OCI-LY1 (cell line): ENCODE data around the gene CBLB.

Experiments used
- H2AFZ ChIP-seq: fragments of 200-600 bp; sonication (generic), shearing (Covaris generic); 2 replicates; pipeline ENCODE4 v1.6.0; 2014; ENCODE audit warnings: antibody characterized with exemption, mild to moderate bottlenecking, low read length
- H3F3A ChIP-seq: fragments of 200-600 bp; sonication (generic), shearing (Covaris generic); 2 replicates; pipeline ENCODE4 v1.6.0; 2014; ENCODE audit warnings: mild to moderate bottlenecking, antibody characterized with exemption, low read length, moderate library complexity; ENCODE audit not compliant: insufficient read depth
- H3K27ac ChIP-seq: fragments of 200-600 bp; sonication (generic); 2 replicates; pipeline ENCODE4 v1.5.1; 2014; ENCODE audit warnings: low read length, mixed run types, mild to moderate bottlenecking, low read depth; ENCODE audit not compliant: poor library complexity, severe bottlenecking
- H3K27me3 ChIP-seq: fragments of 200-600 bp; sonication (generic); 2 replicates; pipeline ENCODE4 v1.6.0; 2014; ENCODE audit warnings: antibody characterized with exemption, mild to moderate bottlenecking, low read length, moderate library complexity; ENCODE audit not compliant: insufficient read depth
- H3K36me3 ChIP-seq: fragments of 200-600 bp; sonication (generic); 2 replicates; pipeline ENCODE4 v1.6.1; 2014; ENCODE audit warnings: mild to moderate bottlenecking, antibody characterized with exemption, low read length, moderate library complexity, mixed read lengths; ENCODE audit not compliant: insufficient read depth
- H3K4me1 ChIP-seq: fragments of 200-600 bp; sonication (generic); 2 replicates; pipeline ENCODE4 v1.5.1; 2014; ENCODE audit warnings: mild to moderate bottlenecking, low read length, moderate library complexity; ENCODE audit not compliant: insufficient read depth, severe bottlenecking
- H3K4me2 ChIP-seq: fragments of 200-600 bp; sonication (generic), shearing (Covaris generic); 2 replicates; pipeline ENCODE4 v1.6.1; 2014; ENCODE audit warnings: low read length
- H3K4me3 ChIP-seq: fragments of 200-600 bp; sonication (generic); 2 replicates; pipeline ENCODE4 v1.5.1; 2014; ENCODE audit warnings: low read length, low read depth, mild to moderate bottlenecking, mixed read lengths; ENCODE audit not compliant: poor library complexity, severe bottlenecking
- H3K79me2 ChIP-seq: fragments of 200-600 bp; shearing (Covaris generic); 2 replicates; pipeline ENCODE4 v1.6.1; 2016; ENCODE audit warnings: mixed run types, low read length, mixed read lengths; ENCODE audit not compliant: insufficient read depth
- H3K9ac ChIP-seq: fragments of 200-600 bp; sonication (generic), shearing (Covaris generic); 2 replicates; pipeline ENCODE4 v1.6.1; 2014; ENCODE audit warnings: mild to moderate bottlenecking, low read length, mixed read lengths
- H3K9me2 ChIP-seq: fragments of 200-600 bp; sonication (generic), shearing (Covaris generic); 2 replicates; pipeline ENCODE4 v1.6.1; 2014; ENCODE audit warnings: low read depth, mild to moderate bottlenecking, low read length, mixed read lengths
- H3K9me3 ChIP-seq: fragments of 200-600 bp; shearing (Covaris generic); 2 replicates; pipeline ENCODE4 v1.6.1; 2014; ENCODE audit warnings: low read length, mixed read lengths
- H4K20me1 ChIP-seq: fragments of 200-600 bp; sonication (generic), shearing (Covaris generic); 2 replicates; pipeline ENCODE4 v1.6.0; 2016; ENCODE audit warnings: mild to moderate bottlenecking, low read length; ENCODE audit not compliant: insufficient read depth
- EZH2 ChIP-seq: fragments of 200-600 bp; sonication (generic), shearing (Covaris generic); IDR thresholded peaks from 2 replicates; pipeline ENCODE4 v1.8.0; 2017; ENCODE audit warnings: borderline replicate concordance, mixed run types, mild to moderate bottlenecking, antibody characterized with exemption, low read length, moderate library complexity, mixed read lengths
- TF ChIP-seq, protein P1 (sequence below): fragments of 200-600 bp; sonication (generic), shearing (Covaris generic); IDR thresholded peaks from 2 replicates; pipeline ENCODE4 v1.5.1; 2017; ENCODE audit warnings: mild to moderate bottlenecking, antibody characterized with exemption, low read length, moderate library complexity, mixed read lengths

The CBLB gene

DNA sequence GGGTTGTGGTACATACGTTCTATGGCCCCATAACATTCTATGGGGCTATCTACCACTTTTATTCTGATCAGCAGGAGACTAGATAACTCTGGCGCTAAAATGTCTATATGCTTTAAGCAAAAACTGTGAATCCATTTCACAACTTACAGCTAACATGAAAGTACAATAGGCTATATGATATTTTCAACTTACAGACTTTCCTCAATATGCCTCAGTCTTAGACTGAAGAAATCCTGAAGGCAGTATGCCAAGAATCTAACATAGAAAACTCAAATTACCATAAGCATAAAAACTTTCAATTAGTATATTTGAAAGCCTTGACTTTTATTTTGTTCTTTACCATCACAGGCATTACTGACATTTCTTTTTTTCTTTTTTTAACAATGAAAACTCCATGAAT is 81.4 kb downstream of the CBLB start:
- peaks cover 58% of the 10 kb centered on the region for H3K79me2 ChIP-seq
- H3K27me3 ChIP-seq = no peaks in the 10 kb centered on the region
- no peaks in the 10 kb centered on the region for H4K20me1 ChIP-seq
- H3K4me2 ChIP-seq = no peak overlapping the region
- H3K36me3 ChIP-seq = no peaks in the 10 kb centered on the region
- no peak overlapping the region for H3K4me3 ChIP-seq
- TF ChIP-seq, protein P1, sequence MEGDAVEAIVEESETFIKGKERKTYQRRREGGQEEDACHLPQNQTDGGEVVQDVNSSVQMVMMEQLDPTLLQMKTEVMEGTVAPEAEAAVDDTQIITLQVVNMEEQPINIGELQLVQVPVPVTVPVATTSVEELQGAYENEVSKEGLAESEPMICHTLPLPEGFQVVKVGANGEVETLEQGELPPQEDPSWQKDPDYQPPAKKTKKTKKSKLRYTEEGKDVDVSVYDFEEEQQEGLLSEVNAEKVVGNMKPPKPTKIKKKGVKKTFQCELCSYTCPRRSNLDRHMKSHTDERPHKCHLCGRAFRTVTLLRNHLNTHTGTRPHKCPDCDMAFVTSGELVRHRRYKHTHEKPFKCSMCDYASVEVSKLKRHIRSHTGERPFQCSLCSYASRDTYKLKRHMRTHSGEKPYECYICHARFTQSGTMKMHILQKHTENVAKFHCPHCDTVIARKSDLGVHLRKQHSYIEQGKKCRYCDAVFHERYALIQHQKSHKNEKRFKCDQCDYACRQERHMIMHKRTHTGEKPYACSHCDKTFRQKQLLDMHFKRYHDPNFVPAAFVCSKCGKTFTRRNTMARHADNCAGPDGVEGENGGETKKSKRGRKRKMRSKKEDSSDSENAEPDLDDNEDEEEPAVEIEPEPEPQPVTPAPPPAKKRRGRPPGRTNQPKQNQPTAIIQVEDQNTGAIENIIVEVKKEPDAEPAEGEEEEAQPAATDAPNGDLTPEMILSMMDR = no peak
- no peak for TF ChIP-seq EZH2
- no peak overlapping the region for H3K27ac ChIP-seq
- H3K9ac ChIP-seq = no peak overlapping the region
- H3K9me2 ChIP-seq = no peaks in the 10 kb centered on the region
- H3F3A ChIP-seq = no peaks in the 10 kb centered on the region
- peaks cover 13% of the 10 kb centered on the region for H3K4me1 ChIP-seq
- H3K9me3 ChIP-seq = no peaks in the 10 kb centered on the region
- H2AFZ ChIP-seq = no peak overlapping the region

DNA sequence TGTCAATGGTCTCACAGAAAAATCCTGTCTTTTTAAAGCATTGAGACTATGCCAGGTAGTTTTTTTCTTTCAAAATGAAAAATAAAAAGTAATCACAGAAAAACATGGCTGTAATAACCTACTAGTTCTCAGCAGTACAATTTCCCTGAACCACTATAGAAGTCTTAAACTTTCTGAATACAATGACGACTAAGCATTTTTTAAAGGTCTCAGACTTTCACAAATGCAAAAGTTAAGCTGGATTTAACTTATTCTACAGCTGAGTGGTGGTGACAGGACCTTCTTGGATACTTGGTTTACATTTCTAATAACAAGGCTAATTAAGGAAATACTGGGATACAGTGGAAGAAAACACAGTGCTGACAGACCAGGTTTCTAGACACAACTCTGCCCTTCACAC is 81.8 kb downstream of the CBLB start:
- Histone ChIP-seq H4K20me1 (no peaks in the 10 kb centered on the region), H3K79me2 (peaks cover 54% of the 10 kb centered on the region), H3K4me3 (no peak overlapping the region), H3K4me1 (peaks cover 12% of the 10 kb centered on the region), H2AFZ (no peak overlapping the region), H3K4me2 (no peak overlapping the region), H3K9me2 (no peaks in the 10 kb centered on the region), H3K27me3 (no peaks in the 10 kb centered on the region), H3F3A (no peaks in the 10 kb centered on the region), H3K27ac (no peak overlapping the region), H3K9me3 (no peaks in the 10 kb centered on the region), H3K36me3 (no peaks in the 10 kb centered on the region), H3K9ac (no peak overlapping the region)
- no peak for TF ChIP-seq EZH2
- TF ChIP-seq, protein P1 = no peak

DNA sequence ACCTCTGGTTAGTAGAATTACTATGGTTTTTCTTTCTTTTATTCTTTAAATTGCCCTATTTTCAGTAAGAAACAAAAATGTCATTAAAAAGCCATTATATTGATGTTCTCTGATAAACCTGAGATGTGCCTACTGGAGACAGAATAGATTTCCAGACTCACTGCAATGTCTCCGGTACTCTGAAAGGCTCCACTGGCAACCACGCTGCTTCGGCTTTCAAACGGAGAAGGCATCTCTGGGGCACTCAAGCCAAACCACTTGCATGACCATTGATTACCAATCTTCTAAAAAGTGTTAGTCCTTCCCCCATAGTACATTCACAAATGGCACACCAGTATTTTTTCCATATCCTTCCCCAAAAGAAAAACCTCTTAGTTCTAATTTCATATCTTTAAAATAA is 82.6 kb downstream of the CBLB start:
- no peak overlapping the region for H3K4me3 ChIP-seq

More for the DNA sequence above, 82.6 kb downstream of the CBLB start:
- H3K9ac ChIP-seq = no peak overlapping the region
- H3F3A ChIP-seq = no peaks in the 10 kb centered on the region
- no peaks in the 10 kb centered on the region for H3K36me3 ChIP-seq
- TF ChIP-seq EZH2 = no peak
- TF ChIP-seq, protein P1 = no peak
- H3K79me2 ChIP-seq = peaks cover 49% of the 10 kb centered on the region
- no peaks in the 10 kb centered on the region for H3K27me3 ChIP-seq
- peaks cover 6% of the 10 kb centered on the region for H3K4me1 ChIP-seq
- no peak overlapping the region for H3K27ac ChIP-seq
- H3K4me2 ChIP-seq = no peak overlapping the region
- no peaks in the 10 kb centered on the region for H3K9me3 ChIP-seq
- no peak overlapping the region for H2AFZ ChIP-seq
- H4K20me1 ChIP-seq = no peaks in the 10 kb centered on the region
- no peaks in the 10 kb centered on the region for H3K9me2 ChIP-seq
